ENCODE measurements around the gene C3. TPM values are rescaled to one million over a fixed set of nuclear protein-coding genes. Genes with fewer than 3 reads are reported as not detected.
A peak's percentile ranks its signal among the peaks of the same experiment; 100 is the strongest.
"Not testable (repeated sequence)": the region's sequence is repeated elsewhere in the genome, so short reads cannot be mapped to it uniquely, and the experiment has no call there.

The C3 gene
- polyA plus RNA-seq, 1 donor, result 19.4 TPM

DNA sequence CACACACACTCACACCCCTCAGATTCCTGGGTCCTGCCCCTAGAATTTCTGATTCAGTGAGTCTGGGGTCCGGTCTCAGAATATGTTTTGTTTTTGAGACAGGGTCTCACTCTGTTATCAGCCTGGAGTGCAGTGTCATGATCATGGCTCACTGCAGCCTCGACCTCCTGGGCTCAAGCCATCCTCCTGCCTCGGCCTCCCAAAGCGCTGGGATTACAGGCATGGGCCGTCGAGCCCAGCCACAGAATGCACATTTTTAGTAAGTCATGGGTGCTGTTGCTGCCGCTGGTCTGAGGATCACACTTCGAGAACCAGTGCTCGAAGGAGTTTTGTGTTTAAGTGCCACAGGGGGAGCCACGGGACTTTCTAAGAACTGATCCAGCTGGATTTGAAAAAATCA is 28.4 kb downstream of the C3 start:
- no peak for DNase-seq

DNA sequence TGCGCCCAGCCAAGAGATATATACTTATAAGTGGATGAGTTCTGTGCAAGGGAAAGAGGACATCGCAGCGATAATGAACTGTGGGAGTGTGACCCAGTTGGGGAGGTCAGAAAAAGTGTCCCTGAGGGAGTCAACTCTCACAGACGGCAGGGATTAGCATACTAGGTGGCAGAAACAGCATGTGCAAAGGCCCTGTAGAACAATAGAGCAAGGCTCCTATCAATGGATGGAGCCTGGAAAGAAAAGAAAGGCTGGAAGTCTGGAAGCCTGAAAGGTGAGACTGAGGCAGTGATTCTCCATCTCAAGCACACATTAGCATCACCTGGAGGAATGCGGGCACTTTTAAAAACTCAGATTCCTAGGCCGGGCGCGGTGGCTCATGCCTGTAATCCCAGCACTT is 29.1 kb downstream of the C3 start:
- DNase-seq, result no peak

DNA sequence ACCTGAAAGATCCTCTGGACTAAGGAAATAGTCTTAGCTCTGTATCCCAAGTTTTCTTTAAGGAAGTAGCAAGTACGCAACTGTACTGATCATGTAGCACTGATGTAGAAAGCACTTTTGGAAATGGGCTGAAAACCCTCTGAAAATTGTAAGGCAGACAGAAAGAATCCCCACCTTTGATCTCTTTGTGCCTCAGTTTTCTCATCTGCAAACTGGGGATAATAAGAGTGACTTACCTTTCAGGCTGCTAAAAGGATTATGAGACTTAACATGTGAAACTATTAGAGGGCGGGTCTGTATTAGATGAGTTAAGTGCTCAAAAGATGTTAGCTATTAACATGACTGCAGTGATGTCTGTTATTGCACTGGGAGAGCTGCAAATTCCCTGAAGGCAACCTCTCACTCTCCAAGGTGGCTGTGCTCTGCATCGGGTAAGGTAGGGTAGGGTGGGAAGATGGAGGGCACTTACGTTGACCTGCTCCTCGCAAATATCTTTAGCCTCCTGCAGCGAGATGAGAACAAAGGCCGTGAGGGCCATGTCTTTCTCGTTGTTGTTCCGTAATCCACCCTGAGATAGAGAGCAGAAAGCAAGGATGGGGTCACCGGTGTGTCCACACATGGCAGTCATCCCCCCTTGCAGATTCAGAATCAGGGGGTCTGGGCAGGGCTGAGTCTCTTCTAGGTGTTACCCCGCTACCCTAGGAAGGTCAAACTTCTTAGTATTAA is 30.1 kb downstream of the C3 start:
- no peak for DNase-seq

DNA sequence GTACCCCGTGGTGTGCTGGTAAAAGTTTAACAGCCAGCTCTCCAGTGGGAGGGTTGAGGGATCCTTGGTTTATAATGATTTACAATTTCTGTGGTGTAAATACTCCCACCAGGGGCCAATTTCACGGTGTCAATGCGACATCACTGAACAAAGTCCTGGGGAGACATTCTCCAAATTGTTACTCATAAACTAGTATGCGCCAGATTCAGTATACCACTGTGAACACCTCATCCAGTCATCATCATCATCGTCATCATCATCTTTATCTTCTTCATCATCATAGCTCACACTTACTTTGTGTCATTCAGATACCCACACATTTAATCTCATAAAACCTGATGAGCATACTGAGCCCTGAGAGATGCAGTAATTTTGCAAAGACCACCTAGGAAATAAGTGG is 33.3 kb downstream of the C3 start:
- no peak for DNase-seq

DNA sequence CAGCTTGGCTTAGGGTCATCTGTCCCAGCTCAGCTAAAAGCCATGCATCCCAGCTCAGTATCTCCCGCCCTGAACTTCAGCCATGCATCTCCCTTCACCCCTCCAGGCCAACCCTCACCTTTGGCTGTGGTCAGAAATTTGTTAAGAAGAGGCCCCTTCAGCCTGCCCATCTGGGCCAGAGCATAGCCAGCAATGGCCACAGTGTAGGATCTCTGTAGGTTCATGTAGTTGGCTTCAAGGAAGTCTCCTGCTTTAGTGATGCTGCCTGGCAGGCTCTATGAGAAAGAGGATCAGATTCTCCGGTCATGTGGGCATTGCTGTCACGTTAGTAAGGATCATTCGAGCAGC is 33.8 kb downstream of the C3 start:
- DNase-seq, result no peak

DNA sequence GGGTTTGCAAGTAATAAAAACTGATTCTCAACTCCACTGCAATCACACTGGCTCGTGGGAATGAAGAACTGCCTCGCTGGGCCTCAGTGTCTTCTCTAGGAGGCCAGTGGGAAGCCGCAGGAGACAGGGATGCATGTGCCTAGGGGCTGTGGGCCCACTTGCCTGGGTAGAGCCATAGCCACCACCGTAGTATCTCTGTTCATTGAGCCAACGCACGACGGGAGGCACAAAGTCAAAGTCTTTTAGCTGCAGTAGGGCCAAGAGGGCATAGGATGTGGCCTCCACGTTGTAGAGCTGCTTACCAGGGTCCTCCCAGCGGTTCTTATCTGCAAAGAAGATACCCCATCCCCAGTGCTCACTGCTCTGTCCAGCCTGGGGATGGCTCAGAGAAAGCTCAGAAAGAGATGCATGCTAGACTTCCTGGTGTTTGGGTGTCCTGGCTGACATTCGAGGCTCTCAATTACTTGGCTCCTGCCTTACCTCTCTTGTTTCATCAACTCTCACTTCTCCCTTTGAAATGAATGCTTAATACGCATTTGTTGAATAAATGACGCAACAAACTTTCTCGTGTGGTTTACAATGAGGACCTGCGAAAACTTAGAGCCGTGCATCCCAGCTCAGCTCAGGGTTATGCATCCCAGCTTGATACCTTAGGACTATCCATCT is 34.4 kb downstream of the C3 start:
- DNase-seq, result no peak

DNA sequence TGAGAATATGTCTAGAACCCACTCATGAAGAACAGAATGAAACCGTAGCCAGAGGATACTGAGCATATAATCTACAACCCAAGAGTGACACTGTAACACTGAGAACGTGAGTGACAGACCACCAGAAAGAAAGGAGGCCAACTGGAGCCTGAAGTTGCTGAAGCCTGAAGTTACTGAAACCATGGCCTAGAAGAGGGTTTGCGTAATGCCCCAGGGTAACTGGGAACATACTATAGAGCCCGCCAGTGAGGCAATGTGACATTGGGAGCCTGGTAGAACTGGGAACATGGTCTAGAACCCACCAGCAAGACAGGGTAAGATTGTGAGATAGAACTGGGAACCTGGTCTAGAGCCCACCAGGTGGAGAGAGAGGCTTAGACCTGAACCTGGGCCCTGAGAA is 35.0 kb downstream of the C3 start:
- no peak for DNase-seq

DNA sequence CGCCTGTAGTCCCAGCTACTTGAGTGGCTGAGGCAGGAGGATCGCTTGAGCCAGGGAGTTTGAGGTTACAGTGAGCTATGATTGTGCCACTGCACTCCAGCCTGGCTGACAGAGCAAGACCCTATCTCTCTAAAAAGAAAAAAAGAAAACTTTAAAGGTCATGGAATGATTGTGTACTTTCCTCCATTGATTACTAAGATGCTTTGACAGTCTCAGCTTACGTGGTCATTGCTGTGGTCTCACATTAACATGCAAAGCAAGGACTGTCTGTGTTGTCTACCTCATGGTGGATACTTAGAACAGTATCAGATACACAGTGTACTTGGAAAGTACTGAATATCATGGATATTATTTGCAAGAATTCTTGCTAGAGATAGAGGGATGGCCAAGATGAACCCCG is 36.5 kb downstream of the C3 start:
- no peak for DNase-seq

DNA sequence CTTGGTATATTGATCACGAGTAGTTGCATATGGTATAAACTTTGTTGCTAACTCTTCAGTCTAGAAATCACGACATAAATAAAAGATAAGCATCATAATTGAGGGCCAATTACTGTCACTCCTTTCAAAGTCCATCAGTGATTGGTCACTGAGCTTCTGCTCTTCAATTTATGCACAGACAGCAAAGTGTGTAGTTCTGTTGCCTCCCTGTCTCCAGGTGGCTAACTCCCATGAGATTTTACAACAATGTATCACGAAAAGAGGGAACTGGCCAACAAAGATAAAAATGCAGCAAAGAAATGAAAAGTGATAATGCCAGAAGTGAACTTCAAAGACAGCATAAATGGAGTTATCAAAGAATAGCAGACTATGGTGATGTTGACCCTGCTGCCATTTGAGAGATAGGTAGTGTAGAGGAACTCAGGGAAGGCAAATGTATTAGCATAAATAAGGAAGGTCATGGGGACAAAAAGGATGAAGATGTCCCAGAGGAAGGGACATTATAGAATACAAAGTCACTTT is 37.8 kb downstream of the C3 start:
- DNase-seq, result no peak

DNA sequence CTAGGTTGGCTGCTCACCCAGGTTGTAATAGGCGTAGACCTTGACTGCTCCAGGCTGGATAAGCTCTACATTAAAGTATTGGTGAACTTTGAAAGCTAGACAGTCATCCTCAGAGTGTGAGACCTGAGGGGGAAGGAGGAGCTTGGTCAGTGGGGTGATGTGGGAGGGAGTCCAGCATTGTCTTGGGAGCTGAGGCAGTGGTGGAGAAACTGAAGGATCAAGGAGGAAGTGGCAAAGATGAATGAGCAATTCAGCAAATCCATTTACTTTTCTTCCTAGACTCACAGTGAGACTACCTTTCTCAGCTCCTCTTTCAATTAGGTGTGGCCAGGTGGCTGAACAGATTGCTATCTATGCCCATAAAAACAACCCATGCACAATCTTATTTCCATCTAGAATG is 40.3 kb downstream of the C3 start:
- no peak for DNase-seq

DNA sequence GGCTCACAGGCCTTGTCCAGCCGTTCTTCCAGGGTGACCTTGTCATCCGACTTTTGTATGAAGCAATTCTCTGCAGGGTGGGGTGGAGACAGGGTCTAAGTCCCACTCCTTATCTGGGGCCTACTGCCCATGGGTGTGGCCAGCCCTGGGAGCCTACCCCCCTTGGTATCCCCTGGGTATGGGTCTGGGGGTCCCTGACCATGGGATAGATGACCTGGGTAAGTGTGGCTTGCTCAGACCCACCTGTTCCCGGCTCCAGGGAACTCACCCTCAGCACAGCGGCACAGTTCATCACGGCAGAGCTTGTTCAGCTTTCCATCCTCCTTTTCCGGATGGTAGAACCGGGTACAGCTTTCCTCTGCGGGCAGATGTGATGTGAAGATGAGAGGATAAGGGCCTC is 41.3 kb downstream of the C3 start:
- no peak for DNase-seq

DNA sequence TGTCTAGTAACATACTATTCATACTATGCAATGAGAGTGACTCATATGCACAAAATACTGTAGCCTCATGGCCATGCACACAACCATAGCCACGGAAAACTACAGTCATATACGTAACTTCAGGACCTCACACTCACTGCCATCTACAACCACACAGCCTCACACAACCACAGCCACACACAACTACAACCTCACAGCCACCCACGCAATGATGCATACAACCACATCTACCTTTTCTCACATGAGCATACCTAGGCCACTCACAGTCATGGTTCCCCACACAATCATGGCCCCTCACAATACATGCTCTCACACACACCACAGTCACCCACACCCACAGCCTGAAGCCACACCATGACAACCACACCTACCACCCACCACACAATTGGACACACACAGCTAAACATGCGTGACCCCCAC is 41.8 kb downstream of the C3 start:
- no peak for DNase-seq

DNA sequence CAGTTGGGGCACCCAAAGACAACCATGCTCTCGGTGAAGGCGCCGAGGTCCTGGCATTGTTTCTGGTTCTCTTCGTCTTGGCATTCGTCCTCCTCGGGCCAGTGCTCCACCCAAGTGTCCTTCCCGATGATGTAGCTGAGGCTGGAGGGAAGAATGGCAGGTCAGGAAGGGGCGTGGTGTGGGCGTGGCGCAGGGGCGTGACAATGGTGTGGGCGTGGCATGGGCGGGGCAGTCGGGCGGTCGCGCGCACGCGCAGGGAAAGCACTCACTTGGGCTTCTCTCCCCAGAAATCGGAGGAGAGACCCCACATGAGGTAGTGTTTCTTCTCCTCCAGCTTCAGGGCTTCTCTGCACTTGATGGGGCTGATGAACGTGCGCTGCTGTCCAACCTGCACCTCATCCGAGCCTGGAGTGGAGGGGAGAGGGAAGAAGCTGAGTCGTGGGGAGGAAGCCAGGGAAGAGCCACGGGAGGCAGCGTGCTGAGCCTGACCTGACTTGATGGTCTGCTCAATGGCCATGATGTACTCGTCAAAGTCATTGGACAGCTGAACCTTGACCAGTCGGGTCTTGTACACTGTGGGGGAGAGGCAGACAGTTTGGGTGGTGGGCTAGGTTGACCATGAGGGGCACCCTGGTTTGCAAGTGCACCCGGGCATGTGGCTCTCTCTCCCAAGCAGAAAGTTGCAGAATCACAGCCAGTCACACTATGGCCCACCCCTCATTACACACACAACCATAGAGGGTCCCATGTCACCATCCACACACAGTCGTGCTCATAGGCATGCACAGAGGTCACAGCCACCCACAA is 42.4 kb downstream of the C3 start:
- DNase-seq, result no peak

DNA sequence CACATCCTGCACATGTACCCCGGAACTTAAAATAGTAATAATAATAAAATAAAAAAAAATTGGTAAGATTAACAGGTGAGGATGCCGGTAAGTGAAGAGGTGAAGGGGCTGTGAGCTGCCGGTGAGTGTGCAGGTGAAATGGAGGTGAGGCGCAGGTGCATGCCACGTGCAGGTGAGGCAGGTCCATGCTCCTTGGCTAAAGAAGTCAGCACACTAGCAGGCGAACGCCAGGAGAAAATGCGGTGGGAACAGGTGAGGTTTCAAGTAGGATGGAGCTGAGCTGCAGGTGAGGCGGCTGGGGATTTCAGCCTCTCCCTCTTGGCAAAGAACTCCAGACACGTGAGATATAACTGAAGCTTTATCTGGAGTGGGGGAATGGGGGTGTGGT is 43.0 kb downstream of the C3 start:
- no peak for DNase-seq

DNA sequence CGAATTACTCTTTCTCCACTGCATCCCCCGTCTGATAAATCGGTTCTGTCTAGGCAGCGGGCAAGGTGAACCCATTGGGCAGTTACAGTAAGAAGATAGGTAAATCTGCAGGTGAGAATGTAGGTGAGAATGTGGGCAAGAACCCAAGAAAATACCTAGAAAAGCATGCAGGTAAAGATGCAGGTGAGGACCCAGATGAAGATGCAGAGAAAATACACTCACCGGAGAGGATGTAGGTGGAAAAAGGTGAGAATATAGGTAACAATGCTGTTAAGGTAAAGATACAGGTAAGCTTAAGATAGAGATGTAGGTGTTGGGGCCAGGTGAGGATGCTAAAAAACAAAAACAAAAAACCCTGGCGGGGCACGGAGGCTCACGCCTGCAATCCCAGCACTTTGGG is 44.2 kb downstream of the C3 start:
- DNase-seq, result no peak

DNA sequence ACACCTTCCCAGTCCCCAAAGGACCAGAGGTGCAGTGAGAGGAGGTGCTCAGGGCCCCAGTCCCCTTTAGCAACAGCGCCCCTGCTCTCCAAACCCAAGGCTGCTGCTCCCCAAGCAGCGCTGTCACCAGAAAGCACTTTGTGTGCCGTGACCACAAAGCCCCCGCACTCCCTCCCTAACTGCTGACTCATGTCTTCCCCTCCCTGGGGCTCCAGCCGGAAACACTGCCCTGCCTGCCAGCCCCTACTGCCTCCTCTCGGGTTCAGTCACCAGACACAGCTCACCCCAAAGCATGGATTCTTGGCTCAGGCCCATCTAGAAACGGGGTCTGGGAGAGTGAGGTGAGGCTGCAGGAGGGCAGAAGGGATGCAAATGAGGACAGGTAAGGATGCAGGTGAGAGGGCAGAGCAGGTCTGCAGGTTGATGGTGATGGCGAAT is 45.6 kb downstream of the C3 start:
- peak; percentile 32 for DNase-seq

DNA sequence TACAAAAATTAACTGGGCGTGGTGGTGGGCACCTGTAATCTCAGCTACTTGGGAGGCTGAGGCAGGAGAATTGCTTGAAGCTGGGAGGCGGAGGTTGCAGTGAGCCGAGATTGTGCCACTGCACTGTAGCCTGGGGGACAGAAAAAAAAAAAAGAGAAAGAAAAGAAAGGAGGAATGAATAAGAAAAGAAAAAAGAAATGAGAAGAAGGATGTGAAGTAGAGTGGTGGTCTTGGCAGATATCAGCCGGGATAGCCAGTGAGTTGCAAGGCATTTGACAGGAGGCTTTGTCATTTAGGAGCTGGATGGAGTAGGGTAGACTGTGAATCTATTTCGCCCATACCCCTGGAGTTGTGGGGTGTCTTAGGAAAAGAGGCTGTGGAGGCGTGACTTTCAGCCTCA is 46.0 kb downstream of the C3 start:
- not testable (repeated sequence) for DNase-seq

DNA sequence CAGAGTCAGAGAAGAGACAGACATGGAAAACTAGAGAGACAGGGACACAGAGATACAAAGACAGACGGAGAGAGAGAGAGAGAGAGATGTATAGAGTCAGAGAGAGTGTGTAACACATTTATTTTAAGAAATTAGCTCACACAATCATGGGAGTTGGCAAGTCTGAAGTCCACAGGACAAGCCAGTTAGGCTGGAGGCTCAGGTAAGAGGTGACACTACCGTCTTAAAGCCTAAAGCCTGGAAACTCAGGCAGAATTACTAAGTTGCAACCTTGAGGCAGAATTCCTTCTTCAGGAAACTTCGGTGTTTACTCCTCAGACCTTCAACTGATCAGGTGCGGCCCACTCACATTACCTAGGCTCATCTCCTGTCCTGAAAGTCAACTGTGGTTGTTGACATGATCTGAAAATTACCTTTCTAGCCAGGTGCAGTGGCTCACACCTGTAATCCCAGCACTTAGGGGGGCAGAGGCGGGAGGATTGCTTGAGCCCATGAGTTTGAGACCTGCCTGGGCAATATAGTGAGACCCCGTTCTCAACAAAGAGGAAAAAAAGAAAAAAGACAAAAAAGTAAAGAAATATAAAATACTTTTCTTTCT is 47.7 kb downstream of the C3 start:
- DNase-seq, result no peak

DNA sequence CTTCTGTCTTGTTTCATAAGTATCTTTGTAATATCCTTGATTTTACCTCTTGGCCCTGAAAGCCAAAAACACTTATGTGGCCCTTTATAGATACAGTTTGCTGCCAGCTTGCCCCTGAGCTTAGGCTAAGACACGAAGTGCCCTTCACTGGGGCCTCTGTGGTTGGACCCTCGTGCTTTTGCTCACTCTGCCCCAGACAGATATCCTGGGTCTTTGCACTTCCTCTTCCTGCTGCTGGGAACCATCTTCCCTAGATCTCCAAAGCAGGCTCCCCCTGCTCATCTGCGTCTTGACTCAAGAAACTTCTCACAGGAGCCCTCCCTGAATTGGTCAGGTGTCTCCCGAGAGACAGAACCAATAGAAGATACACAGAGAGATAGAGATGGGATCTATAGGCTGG is 48.5 kb downstream of the C3 start:
- DNase-seq, result no peak

DNA sequence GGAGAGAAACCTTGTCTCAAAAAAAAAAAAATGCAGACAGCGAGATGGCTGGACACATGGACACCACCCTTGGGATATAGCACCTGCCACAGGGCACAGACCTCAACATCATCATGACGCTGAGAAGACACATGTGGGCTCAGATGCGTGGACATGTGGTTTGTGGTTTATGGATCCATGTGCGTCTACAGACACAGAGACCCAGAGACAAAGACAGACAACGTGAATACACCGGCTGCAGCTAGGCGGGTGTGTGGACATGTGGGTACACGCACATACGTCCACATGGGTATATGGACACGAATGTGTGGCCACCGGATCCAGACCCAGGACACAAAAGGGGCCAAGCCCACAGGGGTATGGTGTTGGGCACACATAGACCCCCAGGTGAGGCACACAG is 51.8 kb downstream of the C3 start:
- DNase-seq, result no peak

DNA sequence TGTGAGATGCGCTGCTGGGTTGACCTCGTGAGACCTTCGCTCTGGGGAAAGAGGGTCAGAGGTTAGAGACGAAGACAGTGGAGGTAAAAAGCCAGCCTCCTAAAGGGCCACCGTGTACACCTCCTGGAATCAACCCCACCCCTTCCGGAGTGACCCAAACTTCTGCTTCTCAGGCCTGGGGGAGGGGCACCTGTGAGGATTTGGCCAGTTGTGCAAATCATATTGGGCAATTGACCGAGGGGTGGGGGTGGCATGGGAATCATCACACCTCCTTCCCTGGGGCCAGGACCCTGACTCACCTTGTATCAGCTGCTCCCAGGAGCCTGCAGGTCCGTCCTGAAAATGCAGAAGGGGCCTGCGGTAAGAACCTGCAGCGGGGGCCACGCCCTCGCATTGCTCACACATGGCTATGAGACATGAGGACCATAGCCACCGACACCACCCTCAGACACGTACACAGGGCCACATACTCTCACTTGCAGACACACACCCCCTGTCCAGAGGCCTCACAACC is 53.3 kb downstream of the C3 start:
- no peak for DNase-seq

DNA sequence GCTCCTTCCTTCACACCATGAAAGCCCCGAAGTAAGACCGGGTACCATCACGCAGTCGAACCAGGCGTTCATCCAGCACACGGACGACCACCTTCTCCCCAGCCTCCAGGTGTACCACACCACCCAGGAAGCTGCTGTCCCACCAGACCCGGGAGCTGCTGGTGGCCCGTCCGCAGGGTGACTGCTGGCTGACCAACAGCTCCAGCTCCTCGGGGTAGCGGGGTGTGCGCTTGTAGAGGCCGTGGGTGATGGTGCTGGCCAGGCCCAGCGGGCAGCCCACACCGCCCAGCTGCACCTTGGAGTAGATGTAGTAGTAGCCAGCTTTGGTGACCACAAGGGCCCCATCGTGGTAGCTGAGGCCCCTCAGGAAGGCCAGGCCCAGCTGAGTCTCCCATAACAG is 55.5 kb downstream of the C3 start:
- DNase-seq, result no peak
